Smooth muscle cell of trachea (primary cell): ENCODE results near the gene RABL6. TPM values are rescaled to one million over a fixed set of nuclear protein-coding genes. Genes with fewer than 3 reads are reported as not detected.

Experiments
- total RNA-seq: library from RNA; depleted of rRNA; stranded (reverse); fragments of >200 nt; gene quantifications from 2 replicates; pipeline ENCODE4 v1.2.1, GENCODE V29; 2014

Gene RABL6, protein sequence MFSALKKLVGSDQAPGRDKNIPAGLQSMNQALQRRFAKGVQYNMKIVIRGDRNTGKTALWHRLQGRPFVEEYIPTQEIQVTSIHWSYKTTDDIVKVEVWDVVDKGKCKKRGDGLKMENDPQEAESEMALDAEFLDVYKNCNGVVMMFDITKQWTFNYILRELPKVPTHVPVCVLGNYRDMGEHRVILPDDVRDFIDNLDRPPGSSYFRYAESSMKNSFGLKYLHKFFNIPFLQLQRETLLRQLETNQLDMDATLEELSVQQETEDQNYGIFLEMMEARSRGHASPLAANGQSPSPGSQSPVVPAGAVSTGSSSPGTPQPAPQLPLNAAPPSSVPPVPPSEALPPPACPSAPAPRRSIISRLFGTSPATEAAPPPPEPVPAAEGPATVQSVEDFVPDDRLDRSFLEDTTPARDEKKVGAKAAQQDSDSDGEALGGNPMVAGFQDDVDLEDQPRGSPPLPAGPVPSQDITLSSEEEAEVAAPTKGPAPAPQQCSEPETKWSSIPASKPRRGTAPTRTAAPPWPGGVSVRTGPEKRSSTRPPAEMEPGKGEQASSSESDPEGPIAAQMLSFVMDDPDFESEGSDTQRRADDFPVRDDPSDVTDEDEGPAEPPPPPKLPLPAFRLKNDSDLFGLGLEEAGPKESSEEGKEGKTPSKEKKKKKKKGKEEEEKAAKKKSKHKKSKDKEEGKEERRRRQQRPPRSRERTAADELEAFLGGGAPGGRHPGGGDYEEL
- 56.0 and 64.8 TPM in 2 replicates for total RNA-seq

DNA sequence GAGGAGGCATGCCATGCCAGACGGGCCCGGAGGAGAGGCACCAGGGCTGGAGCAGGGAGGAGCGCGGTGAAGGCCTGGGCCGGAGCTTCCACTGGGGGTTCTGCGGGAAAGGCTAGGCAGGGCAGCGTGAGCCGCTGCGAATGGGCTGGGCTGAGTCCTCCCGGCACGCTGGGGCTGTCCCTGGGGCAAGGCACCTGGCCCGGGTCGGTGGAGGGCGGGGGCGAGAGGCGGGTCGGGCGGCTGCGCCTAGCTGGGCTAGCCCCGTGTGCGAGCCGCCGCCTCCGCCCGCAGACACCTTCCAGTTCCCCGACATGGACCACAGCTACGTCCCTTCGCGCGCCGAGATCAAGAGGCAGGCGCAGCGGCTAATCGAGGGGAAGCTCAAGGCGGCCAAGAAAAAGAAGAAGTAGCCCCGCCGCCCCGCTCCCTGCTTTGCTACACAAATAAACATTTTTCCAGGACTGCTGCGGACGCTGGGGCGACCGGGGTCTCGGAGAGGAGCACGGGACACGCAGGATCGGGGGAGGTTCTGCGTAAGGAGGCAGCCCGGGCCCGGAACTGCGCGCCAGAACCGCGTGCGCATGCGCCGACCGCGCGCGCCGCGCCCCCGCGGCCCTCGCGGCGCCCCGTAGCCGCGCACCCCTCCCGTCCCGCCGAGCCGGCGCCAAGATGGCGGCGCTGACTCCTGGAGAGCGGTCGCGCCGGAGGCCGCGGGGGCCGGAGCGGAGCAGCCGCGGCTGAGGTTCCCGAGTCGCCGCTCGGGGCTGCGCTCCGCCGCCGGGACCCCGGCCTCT lies at the start of gene RABL6:
Gene RABL6 (plus strand): TSS at position 668 of the 794 bp plus-strand sequence. CDS start 249 bp downstream, outside the sequence.

DNA sequence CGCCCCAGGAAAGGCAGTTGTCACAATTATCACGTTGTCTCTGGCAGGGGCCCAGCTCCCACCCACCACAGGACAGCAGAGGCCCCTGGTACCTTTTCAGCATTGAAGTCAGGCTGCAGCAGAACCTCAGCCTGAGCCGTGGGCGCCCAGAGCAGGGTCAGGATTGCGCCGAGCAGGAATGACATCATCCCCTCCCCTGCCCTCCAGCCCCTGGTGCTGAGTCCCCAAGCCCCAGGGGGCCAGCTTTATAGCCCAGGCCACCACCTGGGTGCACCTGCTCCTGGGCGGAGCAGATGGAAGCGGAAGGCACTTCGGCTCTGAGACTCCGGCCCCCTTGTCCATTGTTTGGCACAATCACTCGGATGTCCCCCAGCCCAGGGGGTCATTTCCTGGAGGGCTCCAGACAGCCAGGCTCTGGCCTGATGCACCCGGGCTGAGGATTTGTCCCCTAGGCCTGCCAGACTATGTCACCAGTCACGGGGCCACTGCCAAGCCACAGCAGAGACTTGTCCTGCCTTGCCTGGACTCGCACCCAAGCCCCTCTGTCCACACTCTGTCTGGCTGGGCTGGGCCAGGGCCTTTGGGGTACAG lies 43.4 kb upstream of the RABL6 start, which contains the start of gene LCN15:
Gene LCN15 (minus strand): TSS at position 218 of the 591 bp plus-strand sequence. CDS start 30 bp downstream, at position 188.

DNA sequence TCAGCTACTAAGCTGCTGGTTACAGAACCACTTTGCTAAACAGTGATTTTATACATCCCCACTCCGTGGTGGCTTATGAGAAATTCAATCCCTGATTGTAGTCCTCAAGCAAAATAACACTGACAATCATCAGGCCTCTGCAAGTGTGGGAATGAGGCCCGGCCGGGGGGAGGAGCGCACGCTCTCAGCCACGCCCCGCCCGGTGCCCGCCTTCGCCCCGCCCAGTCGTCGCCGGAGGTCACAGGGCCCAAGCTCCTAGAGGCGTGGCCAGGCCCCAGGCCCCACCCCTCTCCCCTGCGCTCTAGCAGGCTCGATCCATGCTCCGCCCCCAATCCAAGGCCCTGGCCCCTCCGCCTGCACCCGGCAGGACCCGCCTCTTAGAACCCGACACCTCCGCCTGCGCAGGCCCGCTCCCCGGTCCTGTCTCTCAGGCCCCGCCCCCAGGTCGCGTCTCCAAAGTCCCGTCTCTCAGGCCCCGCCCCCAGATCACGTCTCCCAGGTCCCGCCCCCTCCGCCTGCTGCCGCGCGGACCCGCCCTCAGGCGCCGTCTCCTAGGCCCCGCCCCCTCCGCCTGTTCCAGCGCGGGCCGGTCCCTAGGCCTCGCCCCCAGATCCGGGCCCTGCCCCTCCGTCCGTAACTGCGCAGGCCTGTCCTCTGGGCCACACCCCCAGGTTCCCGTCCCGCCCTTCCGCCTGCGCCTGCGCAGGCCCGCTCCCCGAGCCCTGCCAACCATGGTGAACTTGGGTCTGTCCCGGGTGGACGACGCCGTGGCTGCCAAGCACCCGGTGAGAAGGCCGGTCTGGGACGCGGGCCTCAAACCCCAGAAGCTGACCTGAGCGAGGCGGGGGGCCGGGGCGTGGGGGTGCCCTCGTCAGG lies 16.9 kb upstream of the RABL6 start, which contains the start of gene TMEM141:
Gene TMEM141 (plus strand): TSS at position 705 of the 876 bp plus-strand sequence. CDS start 27 bp downstream, at position 732.

DNA sequence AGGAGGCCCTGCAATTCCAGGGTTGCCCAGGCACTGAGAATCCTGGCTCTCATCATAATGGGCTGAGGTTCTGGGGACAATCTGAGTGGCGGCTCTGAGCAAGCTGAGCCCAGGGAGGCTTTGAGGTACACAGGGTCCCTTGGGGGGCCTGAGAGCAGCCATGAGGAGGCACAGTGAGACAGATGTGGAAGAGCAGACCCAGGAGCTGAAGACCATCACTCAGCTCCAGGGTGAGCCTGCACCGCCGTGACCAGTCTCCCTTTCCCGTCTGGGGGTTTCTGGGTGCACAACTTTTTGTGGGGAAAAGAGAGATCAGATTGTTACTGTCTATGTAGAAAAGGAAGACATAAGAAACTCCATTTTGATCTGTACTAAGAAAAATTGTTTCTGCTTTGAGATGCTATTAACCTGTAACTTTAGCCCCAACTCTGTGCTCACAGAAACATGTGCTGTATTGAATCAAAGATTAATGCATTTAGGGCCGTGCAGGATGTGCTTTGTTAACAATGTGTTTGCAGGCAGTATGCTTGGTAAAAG lies 11.4 kb upstream of the RABL6 start, which contains the start of gene CCDC183:
Gene CCDC183 (plus strand): TSS at position 101 of the 537 bp plus-strand sequence. CDS start 60 bp downstream, at position 161.

DNA sequence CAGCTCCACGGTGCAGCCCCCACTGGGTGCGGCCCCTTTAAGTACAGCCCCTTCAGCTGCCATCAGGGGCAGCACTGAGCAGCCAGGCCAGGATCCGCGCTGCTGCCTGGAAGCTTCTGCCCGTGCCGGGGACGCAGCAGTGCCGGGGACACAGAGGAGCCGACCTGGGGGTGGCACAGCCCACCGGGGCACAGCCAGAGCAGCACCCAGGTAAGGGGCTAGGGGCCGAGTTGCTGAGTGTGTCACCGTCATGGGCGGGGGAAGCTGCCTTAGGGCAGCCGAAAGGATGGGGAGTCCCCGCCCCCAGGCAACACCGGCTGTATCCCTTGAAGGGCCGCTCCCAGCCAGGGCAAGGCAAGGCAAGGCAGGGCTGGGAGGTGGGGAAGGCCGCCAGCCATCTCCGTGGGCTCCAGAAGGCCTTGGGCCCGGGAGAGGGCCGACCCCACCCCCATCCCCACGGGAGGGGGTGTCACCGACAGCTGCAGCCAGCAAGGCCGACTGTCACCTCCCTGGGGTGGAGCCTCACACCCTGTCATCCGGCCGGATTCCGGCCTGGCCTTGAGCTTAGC lies 34.7 kb downstream of the RABL6 start, which contains the start of gene AJM1:
Gene AJM1 (plus strand): TSS at position 99 of the 569 bp plus-strand sequence. CDS start 1,937 bp downstream, outside the sequence.

DNA sequence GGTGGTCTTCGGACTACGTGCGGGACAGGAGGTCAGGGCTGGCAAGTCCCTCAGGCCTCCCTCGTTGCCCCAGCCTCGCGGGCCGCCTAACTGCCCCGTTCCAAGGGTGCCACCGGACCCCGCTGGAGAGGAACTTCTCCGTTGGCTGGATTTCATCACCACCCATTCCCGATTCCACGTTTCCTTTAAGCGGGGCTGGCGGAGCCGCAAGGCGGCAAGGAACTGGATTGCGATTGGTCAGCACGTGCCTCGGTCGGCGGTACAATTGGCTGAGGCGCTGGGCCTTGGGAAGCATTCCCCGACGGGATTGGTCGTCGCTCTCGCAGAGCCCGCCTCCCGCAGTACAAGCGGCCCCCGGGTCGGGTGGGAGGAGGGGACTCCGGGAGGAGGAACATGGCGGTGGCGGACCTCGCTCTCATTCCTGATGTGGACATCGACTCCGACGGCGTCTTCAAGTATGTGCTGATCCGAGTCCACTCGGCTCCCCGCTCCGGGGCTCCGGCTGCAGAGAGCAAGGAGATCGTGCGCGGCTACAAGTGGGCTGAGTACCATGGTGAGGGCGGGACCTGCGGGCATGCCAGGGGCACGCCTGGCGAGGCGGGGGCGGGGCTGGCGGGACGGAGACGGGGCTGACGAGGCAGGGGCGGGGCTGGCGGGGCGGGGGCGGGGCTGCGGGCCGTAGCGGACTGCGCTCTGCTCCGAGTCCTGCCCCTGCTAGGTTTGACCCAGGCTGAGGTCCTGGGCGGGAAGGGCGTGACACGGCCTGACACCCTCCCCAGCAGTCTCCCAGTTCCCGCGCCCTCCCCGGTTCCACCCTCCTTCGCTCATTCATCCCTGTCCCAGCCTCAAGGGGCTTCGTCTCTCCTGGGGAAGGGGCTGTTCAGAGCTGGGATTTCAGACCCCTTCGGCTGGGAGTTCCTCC lies 41.6 kb downstream of the RABL6 start, which contains the start of gene PHPT1:
Gene PHPT1 (plus strand): TSS at position 372 of the 922 bp plus-strand sequence. CDS start 22 bp downstream, at position 394.

DNA sequence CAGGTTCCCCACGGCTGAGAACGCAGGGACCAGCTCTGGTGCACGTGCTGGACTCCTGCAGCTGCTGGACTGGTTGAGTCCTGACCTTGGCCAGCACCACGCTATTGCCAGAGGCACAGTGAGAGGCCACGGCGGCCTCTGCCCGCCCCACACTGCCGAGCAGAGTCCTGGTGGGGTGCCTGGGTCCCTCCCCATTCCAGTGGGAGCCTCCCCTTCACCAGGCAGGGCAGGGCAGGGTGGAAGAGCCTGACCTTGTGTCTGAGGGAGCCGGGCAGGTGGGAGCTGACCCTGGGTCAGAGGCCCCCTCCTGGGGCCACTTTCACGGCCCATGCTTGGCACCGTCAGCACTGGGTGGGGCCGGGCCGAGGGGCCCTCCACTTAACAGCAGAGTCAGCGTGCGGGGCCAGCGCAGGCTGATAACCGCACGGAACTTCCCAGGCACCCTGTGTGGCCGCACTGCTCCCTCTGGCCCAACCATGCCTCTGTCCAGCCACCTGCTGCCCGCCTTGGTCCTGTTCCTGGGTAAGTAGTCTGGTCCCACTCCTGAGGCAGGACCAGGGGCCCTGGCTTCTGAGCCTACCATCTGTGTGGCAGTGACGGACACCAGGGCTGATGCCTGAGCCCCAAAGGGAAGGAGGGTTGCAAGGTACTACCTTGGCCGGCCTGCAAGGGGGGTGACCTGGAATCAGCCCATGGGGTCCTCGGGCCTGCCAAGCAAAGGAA lies 44.4 kb downstream of the RABL6 start, which contains the start of gene MAMDC4:
Gene MAMDC4 (plus strand): TSS at position 406 of the 723 bp plus-strand sequence. CDS start 71 bp downstream, at position 477.

DNA sequence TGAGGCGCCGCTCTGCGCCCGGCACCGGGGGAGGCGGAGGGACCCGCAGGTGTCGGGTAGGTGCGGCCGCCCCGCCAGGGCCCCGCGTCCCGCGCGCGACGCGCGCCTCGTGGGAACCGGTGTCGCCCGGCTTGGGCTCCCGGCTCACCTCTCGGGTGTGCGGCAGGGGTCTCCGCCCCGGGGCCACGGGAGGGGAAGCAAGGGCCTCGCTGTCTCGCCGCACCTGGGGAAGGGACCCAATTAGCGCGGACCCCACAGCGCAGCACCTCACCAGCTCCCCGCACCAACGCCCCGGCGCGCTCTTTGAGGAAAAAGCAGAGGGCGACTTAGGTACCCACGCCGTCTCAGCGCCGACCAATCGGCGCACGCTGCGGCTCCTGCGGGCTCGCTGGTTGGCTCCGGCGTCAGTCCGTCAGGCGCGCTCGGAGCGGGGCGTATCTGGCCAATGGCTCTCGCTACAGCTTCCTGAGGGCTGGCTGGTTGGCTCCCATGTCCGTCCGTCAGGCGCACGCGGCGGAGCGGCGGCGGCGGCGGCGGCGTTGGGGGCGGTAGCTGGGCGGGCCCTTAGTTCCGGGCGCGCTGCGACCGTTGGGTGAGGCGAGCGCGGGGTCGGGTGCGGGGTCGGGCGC lies 78.3 kb downstream of the RABL6 start, which contains the start of gene TRAF2:
Gene TRAF2 (plus strand): TSS at position 567 of the 629 bp plus-strand sequence. CDS start 12,225 bp downstream, outside the sequence.

Other genes with a start within 250 kb of the RABL6 start
- 6.3 and 17.9 TPM in 2 replicates for gene EGFL7, start 145.0 kb upstream of the RABL6 start, total RNA-seq
- 35.9 and 52.1 TPM in 2 replicates for gene AGPAT2, start 120.5 kb upstream of the RABL6 start, total RNA-seq
- gene DIPK1B, start 95.4 kb upstream of the RABL6 start, total RNA-seq = 0.58 and 2.2 TPM in 2 replicates
- not detected in 2 replicates for gene LCN10, start 65.0 kb upstream of the RABL6 start, total RNA-seq
- not detected in 2 replicates for gene LCN6, start 59.4 kb upstream of the RABL6 start, total RNA-seq
- not detected in 2 replicates for gene LCN8, start 49.7 kb upstream of the RABL6 start, total RNA-seq
- under 0.01 TPM in 1 of 2 replicates, not detected in the other for gene LCN15, start 43.4 kb upstream of the RABL6 start, total RNA-seq
- 45.2 and 56.1 TPM in 2 replicates for gene TMEM141, start 16.6 kb upstream of the RABL6 start, total RNA-seq
- gene CCDC183, start 11.6 kb upstream of the RABL6 start, total RNA-seq = 0.15 and 0.33 TPM in 2 replicates
- 1.6 and 2.2 TPM in 2 replicates for gene AJM1, start 34.5 kb downstream of the RABL6 start, total RNA-seq
- gene PHPT1, start 41.5 kb downstream of the RABL6 start, total RNA-seq = 79.6 and 134 TPM in 2 replicates
- 1.3 and 5.5 TPM in 2 replicates for gene MAMDC4, start 44.4 kb downstream of the RABL6 start, total RNA-seq
- gene EDF1, start 58.4 kb downstream of the RABL6 start, total RNA-seq = 219 and 273 TPM in 2 replicates
- 11.8 and 14.6 TPM in 2 replicates for gene TRAF2, start 78.6 kb downstream of the RABL6 start, total RNA-seq
- gene FBXW5, start 136.8 kb downstream of the RABL6 start, total RNA-seq = 143 and 239 TPM in 2 replicates
- gene C8G, start 137.3 kb downstream of the RABL6 start, total RNA-seq = not detected in 2 replicates
- gene LCN12, start 144.3 kb downstream of the RABL6 start, total RNA-seq = not detected in 2 replicates
- 2.8 and 36.7 TPM in 2 replicates for gene PTGDS, start 169.6 kb downstream of the RABL6 start, total RNA-seq
- 0.58 and 3.1 TPM in 2 replicates for gene LCNL1, start 175.0 kb downstream of the RABL6 start, total RNA-seq
- gene PAXX, start 184.5 kb downstream of the RABL6 start, total RNA-seq = 16.1 and 16.2 TPM in 2 replicates
- 1.6 and 5.8 TPM in 2 replicates for gene CLIC3, start 188.6 kb downstream of the RABL6 start, total RNA-seq
- gene ABCA2, start 220.3 kb downstream of the RABL6 start, total RNA-seq = 22.1 and 30.8 TPM in 2 replicates
- not detected in 2 replicates for gene FUT7, start 224.1 kb downstream of the RABL6 start, total RNA-seq
- gene NPDC1, start 238.2 kb downstream of the RABL6 start, total RNA-seq = 22.1 and 36.9 TPM in 2 replicates
- gene ENTPD2, start 246.1 kb downstream of the RABL6 start, total RNA-seq = not detected in 2 replicates